Mesenchymal stem cell (in vitro differentiated cells and primary cell): ENCODE data around the gene SETD1B.
"Not testable (repeated sequence)": the region's sequence is repeated elsewhere in the genome, so short reads cannot be mapped to it uniquely, and the experiment has no call there.

Source experiments
- DNase-seq: peaks from one replicate; pipeline ENCODE4 v3.0.0-alpha.2; 2013
- H2AFZ ChIP-seq: one replicate; pipeline ENCODE4 v1.6.1; 2013; ENCODE audit warnings: low read depth, mild to moderate bottlenecking, control low read depth, inconsistent platforms, low read length, moderate library complexity
- H2AK5ac ChIP-seq: 2 replicates; pipeline ENCODE4 v1.6.1; 2013; ENCODE audit warnings: low read length, moderate library complexity, mild to moderate bottlenecking, inconsistent platforms; ENCODE audit not compliant: severe bottlenecking
- H2BK120ac ChIP-seq: one replicate; pipeline ENCODE4 v1.6.1; 2013; ENCODE audit warnings: low read depth, mild to moderate bottlenecking, inconsistent platforms, low read length, moderate library complexity
- H2BK12ac ChIP-seq, 2 experiments: one replicate each; pipeline ENCODE4 v1.6.1; 2013; ENCODE audit warnings: inconsistent platforms in 2 of 2, low read length in 2 of 2, mild to moderate bottlenecking in 2 of 2, moderate library complexity in 2 of 2, control low read depth in 1 of 2
- H2BK15ac ChIP-seq: one replicate; pipeline ENCODE4 v1.6.1; 2013; ENCODE audit warnings: mild to moderate bottlenecking, low read depth, inconsistent platforms; ENCODE audit not compliant: poor library complexity, severe bottlenecking
- H2BK5ac ChIP-seq: 2 replicates; pipeline ENCODE4 v1.6.1; 2013; ENCODE audit warnings: low read depth, mild to moderate bottlenecking, low read length, control low read depth, inconsistent platforms; ENCODE audit not compliant: poor library complexity, severe bottlenecking
- H3K14ac ChIP-seq, 2 experiments: one replicate each; pipeline ENCODE4 v1.6.1; 2013; ENCODE audit warnings: inconsistent platforms in 2 of 2, low read length in 2 of 2, control low read depth in 1 of 2, mild to moderate bottlenecking in 1 of 2, moderate library complexity in 1 of 2
- H3K18ac ChIP-seq, 2 experiments: one replicate each; pipeline ENCODE4 v1.6.1; 2013; ENCODE audit warnings: inconsistent platforms in 2 of 2, low read length in 2 of 2, control low read depth in 1 of 2, low read depth in 1 of 2, mild to moderate bottlenecking in 1 of 2
- H3K23ac ChIP-seq, 2 experiments: one replicate each; pipeline ENCODE4 v1.6.1; 2013; ENCODE audit warnings: inconsistent platforms in 2 of 2, low read length in 2 of 2, mild to moderate bottlenecking in 2 of 2, moderate library complexity in 2 of 2, control low read depth in 1 of 2
- H3K27ac ChIP-seq: 2 replicates; pipeline ENCODE4 v1.5.1; 2013; ENCODE audit warnings: mild to moderate bottlenecking, moderate library complexity, low read length, control low read depth, inconsistent platforms; ENCODE audit not compliant: poor library complexity, severe bottlenecking
- H3K27me3 ChIP-seq, 2 experiments: 2 replicates each; pipeline versions ENCODE4 v1.6.1 to v1.7.0; 2013; ENCODE audit warnings: low read length in 2 of 2, mild to moderate bottlenecking in 2 of 2, moderate library complexity in 2 of 2, control low read depth in 1 of 2, inconsistent platforms in 1 of 2; ENCODE audit not compliant: control insufficient read depth in 1 of 2, insufficient read depth in 1 of 2
- H3K36me3 ChIP-seq, 2 experiments: 2 replicates each; pipeline versions ENCODE4 v1.6.1 to v1.7.0; 2013; ENCODE audit warnings: low read length in 2 of 2, control low read depth in 1 of 2, inconsistent platforms in 1 of 2, low read depth in 1 of 2, mild to moderate bottlenecking in 1 of 2; ENCODE audit not compliant: insufficient read depth in 2 of 2, control insufficient read depth in 1 of 2
- H3K4ac ChIP-seq, 2 experiments: one replicate each; pipeline ENCODE4 v1.6.1; 2013; ENCODE audit warnings: inconsistent platforms in 2 of 2, low read length in 2 of 2, mild to moderate bottlenecking in 2 of 2, moderate library complexity in 2 of 2, control low read depth in 1 of 2, low read depth in 1 of 2
- H3K4me1 ChIP-seq: 2 replicates; pipeline ENCODE4 v1.6.1; 2013; ENCODE audit warnings: low read depth, low read length, control low read depth; ENCODE audit not compliant: control insufficient read depth, insufficient read depth
- H3K4me2 ChIP-seq: 2 replicates; pipeline ENCODE4 v1.6.1; 2013; ENCODE audit warnings: low read length, mild to moderate bottlenecking, inconsistent platforms; ENCODE audit not compliant: poor library complexity, severe bottlenecking
- H3K4me3 ChIP-seq, 2 experiments: 2 replicates each; pipeline versions ENCODE4 v1.5.1 to v1.7.0; 2013; ENCODE audit warnings: low read length in 2 of 2, mild to moderate bottlenecking in 2 of 2, control low read depth in 1 of 2, low read depth in 1 of 2; ENCODE audit not compliant: insufficient read depth in 1 of 2
- H3K79me1 ChIP-seq: replicated peaks from 2 replicates; pipeline ENCODE4 v1.6.1; 2013; ENCODE audit warnings: mild to moderate bottlenecking, control low read depth, low read length, inconsistent platforms; ENCODE audit not compliant: poor library complexity, severe bottlenecking
- H3K9ac ChIP-seq: 2 replicates; pipeline ENCODE4 v1.7.0; 2013; ENCODE audit warnings: mild to moderate bottlenecking, low read length, moderate library complexity
- H3K9me3 ChIP-seq: 2 replicates; pipeline ENCODE4 v1.7.0; 2013; ENCODE audit warnings: mild to moderate bottlenecking, low read length; ENCODE audit not compliant: control insufficient read depth
- H4K8ac ChIP-seq: one replicate; pipeline ENCODE4 v1.6.1; 2013; ENCODE audit warnings: inconsistent platforms, mild to moderate bottlenecking, low read length, moderate library complexity
- H4K91ac ChIP-seq: one replicate; pipeline ENCODE4 v1.6.1; 2013; ENCODE audit warnings: mild to moderate bottlenecking, low read length, inconsistent platforms
- WGBS: methylation state at CpG from one replicate; pipeline ENCODE4 v1.1.7; 2013; ENCODE audit warnings: mixed read lengths; 5-methylcytosine and 5-hydroxymethylcytosine counted together

Gene SETD1B

GRCh38 chr12:121858662-121859572, 55.1 kb downstream of the SETD1B start, which contains the start of gene HPD:
HPD (minus strand) TSS chr12:121858859; CDS start chr12:121858823, 36 bp downstream.
- peaks cover 23% of the 10 kb centered on the region for H3K4me1 ChIP-seq
- peak within 1 kb of the TSS; percentile 77 for H3K9ac ChIP-seq
- 30% methylated on average over 16 of the region's 16 CpGs for WGBS
- peak within 1 kb of the TSS; percentile 6 for H2AFZ ChIP-seq
- peak within 1 kb of the TSS; percentile 73 for H2BK15ac ChIP-seq
- H3K23ac ChIP-seq, result no peak within 1 kb of the TSS
- no peaks in the 10 kb centered on the region for H3K9me3 ChIP-seq
- DNase-seq, result peak; percentile 89
- peaks cover 0 to 6% of the 10 kb centered on the region in 2 experiments for H3K27me3 ChIP-seq
- peak within 1 kb of the TSS; percentile 1 to 76 for H3K14ac ChIP-seq
- no peak within 1 kb of the TSS for H2BK5ac ChIP-seq
- H4K8ac ChIP-seq, result peak within 1 kb of the TSS; percentile 92
- H4K91ac ChIP-seq, result peak within 1 kb of the TSS; percentile 93
- H3K18ac ChIP-seq, result peak within 1 kb of the TSS; percentile 41 to 88
- H3K27ac ChIP-seq, result no peak within 1 kb of the TSS
- H2AK5ac ChIP-seq, result peak within 1 kb of the TSS; percentile 12
- H3K4me2 ChIP-seq, result no peak within 1 kb of the TSS
- H2BK12ac ChIP-seq, result peak within 1 kb of the TSS; percentile 88 to 92
- H3K79me1 ChIP-seq, result no peaks in the 10 kb centered on the region
- peak within 1 kb of the TSS; percentile 77 for H2BK120ac ChIP-seq
- H3K36me3 ChIP-seq, result no peaks in the 10 kb centered on the region
- H3K4me3 ChIP-seq, result peak within 1 kb of the TSS in 1 of 2 experiments; percentile 34
- peak within 1 kb of the TSS; percentile 1 to 93 for H3K4ac ChIP-seq

- Histone ChIP-seq H2BK120ac (peak overlapping the region; percentile 11), H4K8ac (peak overlapping the region; percentile 66), H2AFZ (no peak overlapping the region), H2BK15ac (no peak overlapping the region), H3K27ac (no peak overlapping the region), H3K36me3 (no peaks in the 10 kb centered on the region), H3K4me2 (no peak overlapping the region), H3K27me3 (no peaks in the 10 kb centered on the region), H2BK5ac (no peak overlapping the region), H3K23ac (no peak overlapping the region), H3K14ac (peak overlapping the region in 1 of 2 experiments; percentile 44), H3K4me1 (peaks cover 23% of the 10 kb centered on the region), H3K18ac (peak overlapping the region; percentile 37 to 78), H3K9ac (no peak overlapping the region), H3K4me3 (no peak overlapping the region), H2AK5ac (peak overlapping the region; percentile 24), H3K9me3 (no peaks in the 10 kb centered on the region), H3K4ac (peak overlapping the region in 1 of 2 experiments; percentile 21), H4K91ac (peak overlapping the region; percentile 23), H2BK12ac (peak overlapping the region; percentile 66 to 71), H3K79me1 (no peaks in the 10 kb centered on the region)
- WGBS, result 95% methylated on average over 1 of the region's 1 CpG
- peak; percentile 32 for DNase-seq
These were observed 56.4 kb downstream of the SETD1B start for GRCh38 chr12:121860257-121860656.

GRCh38 chr12:121860699-121861098, 56.9 kb downstream of the SETD1B start:
- H3K23ac ChIP-seq, H2BK5ac ChIP-seq, DNase-seq, H3K9ac ChIP-seq, H3K9me3 ChIP-seq, H3K14ac ChIP-seq, H4K8ac ChIP-seq, H4K91ac ChIP-seq, H3K4me2 ChIP-seq, H2AFZ ChIP-seq, H2BK120ac ChIP-seq, H3K27me3 ChIP-seq, H3K4me3 ChIP-seq, H2BK15ac ChIP-seq, H3K36me3 ChIP-seq, H3K27ac ChIP-seq, H2AK5ac ChIP-seq, H3K79me1 ChIP-seq: not testable (repeated sequence)
- H3K18ac ChIP-seq, result peak overlapping the region in 1 of 2 experiments; percentile 78
- WGBS, result 100% methylated on average over 4 of the region's 4 CpGs
- peak overlapping the region in 1 of 2 experiments; percentile 66 for H2BK12ac ChIP-seq
- H3K4ac ChIP-seq, result peak overlapping the region in 1 of 2 experiments; percentile 21
- H3K4me1 ChIP-seq, result peaks cover 23% of the 10 kb centered on the region

GRCh38 chr12:121861636-121862254, 57.9 kb downstream of the SETD1B start:
- no peak overlapping the region for H2AK5ac ChIP-seq
- no peak overlapping the region for H2AFZ ChIP-seq
- H3K4me3 ChIP-seq, result peak overlapping the region in 1 of 2 experiments; percentile 66
- H3K79me1 ChIP-seq, result no peaks in the 10 kb centered on the region
- H3K27ac ChIP-seq, result no peak overlapping the region
- H3K4ac ChIP-seq, result no peak overlapping the region
- H2BK120ac ChIP-seq, result no peak overlapping the region
- peak; percentile 69 for DNase-seq
- H3K14ac ChIP-seq, result peak overlapping the region in 1 of 2 experiments; percentile 48
- peak overlapping the region in 1 of 2 experiments; percentile 70 for H2BK12ac ChIP-seq
- peak overlapping the region in 1 of 2 experiments; percentile 15 for H3K18ac ChIP-seq
- H4K8ac ChIP-seq, result no peak overlapping the region
- no peak overlapping the region for H3K23ac ChIP-seq
- peak overlapping the region; percentile 72 for H3K9ac ChIP-seq
- WGBS, result 33% methylated on average over 11 of the region's 11 CpGs
- H2BK5ac ChIP-seq, result no peak overlapping the region
- peak overlapping the region; percentile 15 for H3K4me2 ChIP-seq
- no peak overlapping the region for H2BK15ac ChIP-seq
- H3K27me3 ChIP-seq, result no peaks in the 10 kb centered on the region
- no peak overlapping the region for H4K91ac ChIP-seq
- H3K4me1 ChIP-seq, result peaks cover 23% of the 10 kb centered on the region
- no peaks in the 10 kb centered on the region for H3K9me3 ChIP-seq
- no peaks in the 10 kb centered on the region for H3K36me3 ChIP-seq
